Right forelimb (tissue), 1 donor: ENCODE data around the gene C20orf141.
"Not testable (repeated sequence)": the region's sequence is repeated elsewhere in the genome, so short reads cannot be mapped to it uniquely, and the experiment has no call there.

Experiments used
- DNase-seq: peaks from one replicate; pipeline ENCODE4 v3.0.0-alpha.2; 2018

The C20orf141 gene

GRCh38 chr20:2799688-2800520 is 14.9 kb upstream of the C20orf141 start:
- DNase-seq = peak; percentile 69

GRCh38 chr20:2800521-2801285 is 14.1 kb upstream of the C20orf141 start, which contains the start of gene CPXM1:
Gene CPXM1 (minus strand): TSS chr20:2800627. CDS start chr20:2800572, 55 bp downstream.
- DNase-seq = peak; percentile 80

- DNase-seq = no peak
Observed at GRCh38 chr20:2801286-2801728, 13.5 kb upstream of the C20orf141 start.

- no peak for DNase-seq
Observed at GRCh38 chr20:2804041-2804828, 10.6 kb upstream of the C20orf141 start.

- DNase-seq = no peak
Observed at GRCh38 chr20:2804852-2805688, 9.7 kb upstream of the C20orf141 start.

- no peak for DNase-seq
Observed at GRCh38 chr20:2805689-2806350, 9.0 kb upstream of the C20orf141 start.

DNA sequence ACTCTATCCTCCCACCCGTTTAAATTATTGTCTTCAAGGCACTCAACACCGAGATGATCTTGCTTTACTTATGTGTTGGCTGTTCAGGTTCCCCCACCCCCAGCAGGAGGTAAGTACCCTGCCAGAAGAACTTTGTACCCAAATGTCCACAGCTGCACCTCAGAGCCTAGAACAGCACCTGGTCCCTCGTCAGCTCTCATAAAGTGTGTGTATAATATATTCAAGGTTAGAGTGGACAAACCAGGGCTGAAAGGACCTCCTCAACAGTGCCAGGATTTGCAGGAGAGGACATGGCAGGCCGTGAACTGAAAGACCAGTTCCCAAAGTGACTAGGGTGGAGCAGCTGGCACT is 8.5 kb upstream of the C20orf141 start:
- DNase-seq = no peak

DNA sequence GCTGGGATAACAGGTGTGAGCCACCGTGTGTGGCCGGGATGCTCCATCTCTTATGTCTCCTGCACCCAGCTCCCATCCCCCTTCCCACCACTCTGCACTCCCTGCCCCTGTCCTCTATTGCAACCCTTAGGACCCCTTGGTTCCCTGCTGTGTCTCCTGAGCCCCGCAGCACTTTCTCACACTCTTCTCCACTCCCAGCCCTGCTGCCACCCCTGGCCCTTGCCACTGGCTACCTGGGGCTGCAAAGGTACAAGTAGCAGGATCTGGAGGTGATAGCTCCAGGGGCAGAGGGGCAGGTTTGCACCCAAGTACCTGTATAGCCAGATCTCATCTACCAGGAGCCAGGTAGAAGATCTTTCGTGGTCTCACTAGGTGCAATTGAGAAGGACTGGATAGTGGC is 7.8 kb upstream of the C20orf141 start:
- no peak for DNase-seq

DNA sequence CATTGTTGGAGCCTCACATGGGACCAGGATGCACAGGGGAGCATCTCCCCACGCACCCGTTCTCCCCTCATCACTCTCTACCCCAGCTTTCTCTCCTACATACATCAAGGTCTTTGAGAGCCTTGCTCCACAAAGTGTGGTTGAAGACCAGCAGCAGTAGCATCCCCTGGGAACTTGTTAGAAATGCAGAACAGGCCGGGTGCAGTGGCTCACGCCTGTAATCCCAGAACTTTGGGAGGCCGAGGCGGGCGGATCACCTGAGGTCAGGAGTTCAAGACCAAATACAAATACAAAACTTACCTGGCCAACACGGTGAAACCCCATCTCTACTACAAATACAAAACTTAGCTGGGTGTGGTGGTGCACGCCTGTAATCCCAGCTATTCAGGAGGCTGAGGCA is 6.9 kb upstream of the C20orf141 start:
- DNase-seq = not testable (repeated sequence)

DNA sequence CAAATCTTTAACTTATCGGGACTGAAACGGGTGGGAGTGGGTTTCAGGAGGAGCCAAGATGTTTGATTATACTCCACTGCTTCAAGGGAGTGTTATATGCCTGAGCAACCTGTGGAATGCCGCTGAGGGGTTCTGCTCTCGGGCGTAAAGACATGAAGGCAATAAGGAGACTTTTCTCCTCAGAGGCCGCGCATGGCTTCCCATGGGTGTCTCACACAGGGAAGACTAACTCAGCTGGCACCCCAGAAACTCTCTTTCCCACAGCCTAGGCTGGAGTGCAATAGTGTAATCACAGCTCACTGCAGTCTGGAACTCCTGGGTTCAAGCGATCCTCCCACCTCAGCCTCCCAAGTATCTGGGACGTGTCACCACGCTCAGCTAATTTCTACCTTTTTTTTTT is 5.1 kb upstream of the C20orf141 start:
- no peak for DNase-seq

GRCh38 chr20:2812189-2812588 is 2.6 kb upstream of the C20orf141 start:
- no peak for DNase-seq

GRCh38 chr20:2814076-2814475 is 711 bp upstream of the C20orf141 start:
- DNase-seq = no peak

DNA sequence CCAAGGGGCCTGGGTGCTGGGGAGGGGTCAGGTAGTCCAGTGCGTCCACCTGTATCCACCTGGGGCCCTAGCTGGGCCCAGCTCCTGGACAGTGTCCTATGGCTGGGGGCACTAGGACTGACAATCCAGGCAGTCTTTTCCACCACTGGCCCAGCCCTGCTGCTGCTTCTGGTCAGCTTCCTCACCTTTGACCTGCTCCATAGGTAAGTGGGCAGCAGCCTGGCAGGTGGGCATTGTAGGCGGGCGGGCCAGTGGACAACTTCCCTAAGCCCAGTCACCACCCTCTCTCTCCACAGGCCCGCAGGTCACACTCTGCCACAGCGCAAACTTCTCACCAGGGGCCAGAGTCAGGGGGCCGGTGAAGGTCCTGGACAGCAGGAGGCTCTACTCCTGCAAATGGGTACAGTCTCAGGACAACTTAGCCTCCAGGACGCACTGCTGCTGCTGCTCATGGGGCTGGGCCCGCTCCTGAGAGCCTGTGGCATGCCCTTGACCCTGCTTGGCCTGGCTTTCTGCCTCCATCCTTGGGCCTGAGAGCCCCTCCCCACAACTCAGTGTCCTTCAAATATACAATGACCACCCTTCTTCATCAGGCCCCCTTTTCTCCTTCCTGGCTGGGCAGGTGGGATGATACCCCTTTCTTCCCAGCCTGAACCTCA is 584 bp downstream of the C20orf141 start:
- DNase-seq = no peak

- no peak for DNase-seq
Observed at GRCh38 chr20:2816030-2816582, 1.3 kb downstream of the C20orf141 start, which contains the start of gene TMEM239. Gene TMEM239 (plus strand): TSS chr20:2816364. CDS start chr20:2816555, 191 bp downstream.

DNA sequence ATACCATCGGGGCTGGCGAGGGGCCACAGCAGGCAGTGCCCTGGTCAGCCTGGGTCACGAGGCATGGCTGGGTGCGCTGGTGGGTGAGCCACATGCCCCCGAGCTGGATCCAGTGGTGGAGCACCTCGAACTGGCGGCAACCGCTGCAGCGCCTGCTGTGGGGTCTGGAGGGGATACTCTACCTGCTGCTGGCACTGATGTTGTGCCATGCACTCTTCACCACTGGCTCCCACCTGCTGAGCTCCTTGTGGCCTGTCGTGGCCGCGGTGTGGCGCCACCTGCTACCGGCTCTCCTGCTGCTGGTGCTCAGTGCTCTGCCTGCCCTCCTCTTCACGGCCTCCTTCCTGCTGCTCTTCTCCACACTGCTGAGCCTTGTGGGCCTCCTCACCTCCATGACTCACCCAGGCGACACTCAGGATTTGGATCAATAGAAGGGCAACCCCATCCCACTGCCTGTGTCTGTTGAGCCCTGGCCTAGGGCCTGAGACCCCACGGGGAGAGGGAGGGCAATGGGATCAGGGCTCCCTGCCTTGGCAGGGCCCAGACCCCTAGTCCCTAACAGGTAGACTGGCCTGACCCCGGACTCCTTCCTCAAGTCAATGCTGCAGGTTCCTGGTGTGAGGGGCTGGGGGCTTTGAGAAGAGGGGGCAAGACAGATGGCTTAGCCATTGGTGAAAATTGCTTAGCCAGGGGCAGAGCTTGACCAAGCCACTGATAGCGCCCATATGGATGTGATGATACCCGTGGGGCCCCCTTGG is 2.0 kb downstream of the C20orf141 start:
- DNase-seq = no peak

- no peak for DNase-seq
Observed at GRCh38 chr20:2817341-2817726, 2.5 kb downstream of the C20orf141 start.

DNA sequence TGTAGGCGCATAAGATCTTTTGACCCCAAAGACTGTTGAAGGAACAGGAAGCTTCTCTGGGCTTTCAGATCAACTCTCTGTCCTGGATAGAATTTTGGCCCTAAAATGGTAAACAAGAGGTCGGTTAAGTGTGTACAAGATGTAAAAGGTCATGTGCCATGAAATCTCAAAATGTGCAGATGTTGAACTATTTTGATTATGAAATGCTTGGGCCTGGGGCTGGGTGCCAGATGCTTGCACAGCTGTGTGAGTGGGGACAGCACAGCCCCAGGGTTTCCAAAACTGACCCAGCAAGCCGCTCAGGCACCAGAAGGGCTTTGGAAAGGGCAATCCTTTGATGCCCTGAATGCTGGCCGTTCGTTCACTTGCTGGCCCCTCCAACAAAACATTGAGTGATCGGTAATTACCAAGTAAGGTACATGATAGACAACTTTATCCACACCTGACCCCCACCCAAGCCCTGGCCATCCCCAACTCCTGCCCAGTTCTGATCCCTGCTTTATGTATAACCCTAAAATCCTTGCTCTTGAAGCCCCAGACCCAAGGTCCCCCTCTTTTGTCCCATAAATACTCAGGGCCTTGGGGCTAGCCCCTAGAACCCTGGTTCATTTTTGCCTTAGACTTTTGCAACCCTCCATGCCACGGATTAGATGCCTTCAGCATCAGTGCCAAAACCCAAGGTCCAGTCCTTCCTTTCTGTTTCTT is 3.3 kb downstream of the C20orf141 start:
- DNase-seq = no peak

- no peak for DNase-seq
Observed at GRCh38 chr20:2820084-2820895, 5.5 kb downstream of the C20orf141 start.
